ENCODE results near the gene CNOT11. TPM values are rescaled to one million over a fixed set of nuclear protein-coding genes. Genes with fewer than 3 reads are reported as not detected.

Gene CNOT11
- total RNA-seq, 2 donors from 2014 or later: 27.8 to 34.2 TPM

DNA sequence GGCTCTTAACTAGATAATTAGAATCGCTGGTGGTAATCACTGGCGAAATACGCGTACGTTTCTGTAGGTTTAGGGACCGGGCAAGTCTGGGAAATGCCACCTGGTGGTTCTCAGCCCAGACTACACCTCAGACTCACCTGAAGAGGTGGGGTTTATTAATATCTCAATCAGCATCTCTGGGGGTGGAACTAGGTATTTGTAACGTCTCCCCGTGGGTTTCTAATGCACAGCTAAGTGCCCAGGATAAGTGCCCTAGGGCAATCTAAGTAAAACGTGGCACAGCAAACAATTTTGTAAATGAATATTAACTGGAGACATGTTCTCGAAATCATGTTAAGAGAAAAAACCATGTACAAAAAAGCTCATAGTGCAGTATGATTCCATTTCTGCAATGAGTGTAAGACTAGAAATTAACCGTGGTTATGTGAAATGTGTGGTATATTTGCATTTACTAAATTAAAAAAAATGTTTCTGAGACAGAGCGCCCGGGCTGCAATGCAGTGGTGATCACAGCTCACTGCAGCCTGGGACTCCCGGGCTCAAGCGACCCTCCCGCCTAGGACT is 760 bp upstream of the CNOT11 start:
- Histone ChIP-seq H3K4me1 (ENCODE audit: control insufficient read depth in 1 of 2, low read depth in 2 of 2) (peaks cover 21 to 29% of the 10 kb centered on the region in 2 donors), H3K9me3 (no peaks in the 10 kb centered on the region), H3K27me3 (replicated peaks; ENCODE audit: insufficient read depth) (no peaks in the 10 kb centered on the region), H3K27ac (peak overlapping the region; percentile 57 to 80), H3K36me3 (no peaks in the 10 kb centered on the region), H3K4me3 (peak overlapping the region; percentile 86)
- TF ChIP-seq, protein P1, sequence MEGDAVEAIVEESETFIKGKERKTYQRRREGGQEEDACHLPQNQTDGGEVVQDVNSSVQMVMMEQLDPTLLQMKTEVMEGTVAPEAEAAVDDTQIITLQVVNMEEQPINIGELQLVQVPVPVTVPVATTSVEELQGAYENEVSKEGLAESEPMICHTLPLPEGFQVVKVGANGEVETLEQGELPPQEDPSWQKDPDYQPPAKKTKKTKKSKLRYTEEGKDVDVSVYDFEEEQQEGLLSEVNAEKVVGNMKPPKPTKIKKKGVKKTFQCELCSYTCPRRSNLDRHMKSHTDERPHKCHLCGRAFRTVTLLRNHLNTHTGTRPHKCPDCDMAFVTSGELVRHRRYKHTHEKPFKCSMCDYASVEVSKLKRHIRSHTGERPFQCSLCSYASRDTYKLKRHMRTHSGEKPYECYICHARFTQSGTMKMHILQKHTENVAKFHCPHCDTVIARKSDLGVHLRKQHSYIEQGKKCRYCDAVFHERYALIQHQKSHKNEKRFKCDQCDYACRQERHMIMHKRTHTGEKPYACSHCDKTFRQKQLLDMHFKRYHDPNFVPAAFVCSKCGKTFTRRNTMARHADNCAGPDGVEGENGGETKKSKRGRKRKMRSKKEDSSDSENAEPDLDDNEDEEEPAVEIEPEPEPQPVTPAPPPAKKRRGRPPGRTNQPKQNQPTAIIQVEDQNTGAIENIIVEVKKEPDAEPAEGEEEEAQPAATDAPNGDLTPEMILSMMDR (IDR thresholded peaks at IDR 0.05): peak; percentile 45
- ATAC-seq (ENCODE audit: insufficient number of reproducible peaks, low FRiP score, low read depth) (peak; percentile 40), DNase-seq (ENCODE audit: low spot score) (no peak)

DNA sequence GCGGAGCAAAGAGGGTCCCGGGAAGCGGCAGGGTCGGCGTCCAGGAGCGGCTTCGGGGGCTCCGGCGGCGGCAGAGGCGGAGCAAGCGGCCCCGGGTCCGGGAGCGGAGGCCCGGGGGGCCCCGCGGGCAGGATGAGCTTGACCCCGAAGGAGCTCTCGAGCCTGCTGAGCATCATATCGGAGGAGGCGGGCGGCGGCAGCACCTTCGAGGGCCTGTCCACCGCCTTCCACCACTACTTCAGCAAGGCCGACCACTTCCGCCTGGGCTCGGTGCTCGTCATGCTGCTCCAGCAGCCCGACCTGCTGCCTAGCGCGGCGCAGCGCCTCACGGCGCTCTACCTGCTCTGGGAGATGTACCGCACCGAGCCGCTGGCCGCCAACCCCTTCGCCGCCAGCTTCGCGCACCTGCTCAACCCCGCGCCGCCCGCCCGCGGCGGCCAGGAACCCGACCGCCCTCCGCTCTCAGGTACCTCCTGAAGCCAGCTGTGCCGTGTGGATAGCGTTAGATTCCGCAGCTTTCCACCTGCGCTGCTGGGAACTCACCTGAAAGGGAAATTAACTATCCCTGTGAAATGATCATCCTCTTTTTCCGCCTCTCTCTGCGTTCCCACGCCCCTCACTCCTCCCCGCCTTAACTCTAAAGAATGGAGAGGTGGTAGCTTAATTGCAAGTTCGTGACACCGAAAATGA is 472 bp downstream of the CNOT11 start:
- peak overlapping the region; percentile 86 for H3K4me3 ChIP-seq
- H3K27me3 ChIP-seq (replicated peaks; ENCODE audit: insufficient read depth): no peaks in the 10 kb centered on the region
- H3K4me1 ChIP-seq (ENCODE audit: control insufficient read depth in 1 of 2, low read depth in 2 of 2): peaks cover 21 to 29% of the 10 kb centered on the region in 2 donors
- peak; percentile 22 for ATAC-seq (ENCODE audit: insufficient number of reproducible peaks, low FRiP score, low read depth)
- peaks cover 4% of the 10 kb centered on the region for H3K36me3 ChIP-seq
- peak overlapping the region; percentile 80 to 82 for H3K27ac ChIP-seq
- DNase-seq (ENCODE audit: low spot score): peak; percentile 26
- TF ChIP-seq, protein P1 (IDR thresholded peaks at IDR 0.05): no peak
- no peaks in the 10 kb centered on the region for H3K9me3 ChIP-seq

DNA sequence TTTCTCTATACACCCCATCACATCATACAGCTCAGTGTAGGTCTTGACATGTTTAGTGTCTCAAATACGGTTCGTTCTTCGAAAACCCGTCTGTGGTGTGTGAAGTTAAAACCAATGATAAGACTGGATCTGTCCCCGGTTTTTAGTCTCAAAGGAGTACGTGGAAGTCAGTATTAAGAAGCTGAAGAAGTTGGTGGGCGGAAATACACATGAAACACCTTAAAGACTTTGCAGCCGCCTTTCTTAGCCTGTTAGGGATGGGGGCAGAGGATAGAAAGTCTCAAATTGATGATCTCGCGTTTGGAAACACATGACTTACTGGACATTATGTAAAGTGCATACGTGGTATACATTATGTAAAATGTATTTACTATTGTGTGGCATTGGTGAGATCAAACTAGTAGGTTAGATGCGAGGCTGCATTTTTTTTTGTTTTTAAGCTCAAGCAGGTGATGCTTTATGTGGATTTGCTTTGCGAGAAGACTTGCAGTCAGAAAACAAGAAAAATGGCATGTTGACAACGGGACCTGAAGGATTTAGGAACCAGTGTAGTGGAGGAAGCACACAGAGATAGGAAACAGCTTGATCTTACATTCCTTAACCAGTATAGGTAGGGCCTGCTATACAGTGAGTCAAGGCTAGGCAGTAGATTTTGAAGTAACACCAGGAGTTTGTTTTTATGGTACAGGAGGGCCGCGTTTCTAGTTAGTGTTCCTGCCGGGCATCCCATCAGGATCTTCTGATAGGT is 1.2 kb downstream of the CNOT11 start:
- DNase-seq (ENCODE audit: low spot score) (no peak), ATAC-seq (ENCODE audit: insufficient number of reproducible peaks, low FRiP score, low read depth) (no peak)
- peak overlapping the region in 1 of 2 donors; percentile 4 for H3K27ac ChIP-seq

DNA sequence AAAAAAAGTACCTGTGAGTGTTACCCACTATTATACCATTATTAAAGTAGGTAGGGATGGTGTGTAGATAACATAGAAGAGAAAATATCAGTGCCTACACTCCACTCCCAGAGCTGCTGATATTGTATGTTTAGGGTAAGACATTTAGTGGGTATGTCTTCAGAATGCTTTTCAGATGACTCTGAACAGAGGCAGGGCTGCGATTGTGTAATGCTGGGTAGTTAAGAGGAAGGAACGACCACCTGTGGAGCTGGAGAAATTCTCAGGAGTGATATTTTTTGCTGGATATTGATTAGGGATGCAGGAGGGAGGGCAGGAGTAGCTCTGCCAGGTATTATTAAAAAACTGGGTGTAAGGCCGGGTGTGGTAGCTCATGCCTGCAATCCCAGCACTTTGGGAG is 2.8 kb downstream of the CNOT11 start:
- TF ChIP-seq, protein P1 (IDR thresholded peaks at IDR 0.05): no peak
- no peak for ATAC-seq (ENCODE audit: insufficient number of reproducible peaks, low FRiP score, low read depth)
- Histone ChIP-seq H3K27me3 (replicated peaks; ENCODE audit: insufficient read depth) (no peaks in the 10 kb centered on the region), H3K9me3 (no peaks in the 10 kb centered on the region), H3K4me1 (ENCODE audit: control insufficient read depth in 1 of 2, low read depth in 2 of 2) (peaks cover 21 to 29% of the 10 kb centered on the region in 2 donors), H3K36me3 (peaks cover 13% of the 10 kb centered on the region), H3K4me3 (no peak overlapping the region), H3K27ac (no peak overlapping the region)
- DNase-seq (ENCODE audit: low spot score): no peak

More for the DNA sequence above, 1.2 kb downstream of the CNOT11 start:
- peaks cover 21 to 29% of the 10 kb centered on the region in 2 donors for H3K4me1 ChIP-seq (ENCODE audit: control insufficient read depth in 1 of 2, low read depth in 2 of 2)
- peaks cover 6% of the 10 kb centered on the region for H3K36me3 ChIP-seq
- TF ChIP-seq, protein P1 (IDR thresholded peaks at IDR 0.05): no peak
- no peaks in the 10 kb centered on the region for H3K27me3 ChIP-seq (replicated peaks; ENCODE audit: insufficient read depth)
- no peaks in the 10 kb centered on the region for H3K9me3 ChIP-seq
- peak overlapping the region; percentile 86 for H3K4me3 ChIP-seq

DNA sequence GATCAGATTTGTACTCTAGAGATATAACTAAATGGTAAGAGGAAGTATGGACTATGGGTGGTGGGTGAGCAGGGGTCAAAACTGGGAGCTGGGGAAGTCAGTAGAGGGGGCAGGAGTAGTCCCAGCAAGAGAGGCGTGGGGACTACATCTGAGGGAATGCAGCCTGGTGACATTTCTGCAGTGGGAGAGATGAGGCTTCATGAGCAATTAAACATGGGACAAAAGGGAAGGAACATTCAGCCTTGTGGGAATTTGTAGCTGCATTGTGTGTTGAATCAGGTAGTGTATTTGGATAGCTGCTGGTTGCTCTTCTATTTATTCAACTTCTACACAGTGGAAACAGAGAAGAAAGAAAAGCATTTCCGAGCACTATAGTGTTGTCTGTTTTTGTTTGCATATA is 3.6 kb downstream of the CNOT11 start:
- TF ChIP-seq, protein P1 (IDR thresholded peaks at IDR 0.05): no peak
- DNase-seq (ENCODE audit: low spot score) (no peak), ATAC-seq (ENCODE audit: insufficient number of reproducible peaks, low FRiP score, low read depth) (no peak)
- Histone ChIP-seq H3K36me3 (peaks cover 13% of the 10 kb centered on the region), H3K4me1 (ENCODE audit: control insufficient read depth in 1 of 2, low read depth in 2 of 2) (peaks cover 21 to 29% of the 10 kb centered on the region in 2 donors), H3K4me3 (no peak overlapping the region), H3K27me3 (replicated peaks; ENCODE audit: insufficient read depth) (no peaks in the 10 kb centered on the region), H3K9me3 (no peaks in the 10 kb centered on the region), H3K27ac (no peak overlapping the region)
